HepG2 (cell line): ENCODE data around the gene CHPF. TPM values are rescaled to one million over a fixed set of nuclear protein-coding genes. Genes with fewer than 3 reads are reported as not detected.

Experiments
- ARNTL ChIP-seq: sonication (generic); formaldehyde crosslinking; IDR thresholded peaks from 2 replicates; pipeline ENCODE4 v1.4.0; 2020; ENCODE audit warnings: mild to moderate bottlenecking, missing genetic modification reagents
- ATF4 ChIP-seq, 2 experiments: fragments of 450-650 bp in 1 of 2; sonication (generic) in 1 of 2; formaldehyde crosslinking; IDR thresholded peaks; 2 replicates each; pipeline versions ENCODE4 v1.5.0 to v1.8.0; 2020 to 2022; ENCODE audit warnings: mild to moderate bottlenecking in 1 of 2, missing genetic modification reagents in 1 of 2
- ETS1 ChIP-seq: sonication (generic); formaldehyde crosslinking; IDR thresholded peaks from 2 replicates; pipeline ENCODE4 v1.4.0; 2020; ENCODE audit warnings: missing genetic modification reagents
- FOXP1 ChIP-seq, 2 experiments: fragments of 450-650 bp in 1 of 2; IDR thresholded peaks; 2 replicates each; pipeline ENCODE4 v1.6.1; 2017 to 2018; ENCODE audit warnings: antibody characterized with exemption in 1 of 2
- GATAD1 ChIP-seq: IDR thresholded peaks from 2 replicates; pipeline ENCODE4 v1.6.1; 2016; ENCODE audit warnings: missing genetic modification reagents, missing compliant biosample characterization
- JUN ChIP-seq: sonication (generic); formaldehyde crosslinking; IDR thresholded peaks from 2 replicates; pipeline ENCODE4 v1.4.0; 2020; ENCODE audit warnings: mild to moderate bottlenecking, missing genetic modification reagents
- NFE2L2 ChIP-seq: fragments of 150-350 bp; IDR thresholded peaks from 2 replicates; pipeline ENCODE4 v1.6.1; 2014; ENCODE audit warnings: low read length
- PCBP1 ChIP-seq: fragments of 200-400 bp; formaldehyde crosslinking; IDR thresholded peaks from 2 replicates; pipeline ENCODE4 v1.6.1; 2017; ENCODE audit warnings: mild to moderate bottlenecking, low read depth, low read length, borderline replicate concordance
- YEATS4 ChIP-seq: sonication (generic); formaldehyde crosslinking; IDR thresholded peaks from 2 replicates; pipeline ENCODE4 v1.4.0; 2020; ENCODE audit warnings: missing genetic modification reagents, borderline replicate concordance
- ZBTB40 ChIP-seq, 2 experiments: fragments of 450-650 bp in 1 of 2; sonication (generic) in 1 of 2; formaldehyde crosslinking in 1 of 2; IDR thresholded peaks; 2 replicates each; pipeline versions ENCODE4 v1.6.1 to v1.8.0; 2016 to 2022; ENCODE audit warnings: antibody characterized with exemption in 1 of 2, mild to moderate bottlenecking in 1 of 2, missing genetic modification reagents in 1 of 2
- ZKSCAN5 ChIP-seq: sonication (generic); formaldehyde crosslinking; IDR thresholded peaks from 2 replicates; pipeline ENCODE4 v1.5.1; 2020; ENCODE audit warnings: mild to moderate bottlenecking, missing genetic modification reagents
- ZNF143 ChIP-seq: sonication (generic); formaldehyde crosslinking; IDR thresholded peaks from 2 replicates; pipeline ENCODE4 v1.4.0; 2020; ENCODE audit warnings: missing genetic modification reagents
- ZNF207 ChIP-seq: fragments of 450-650 bp; IDR thresholded peaks from 2 replicates; pipeline ENCODE4 v1.6.1; 2016; ENCODE audit warnings: antibody characterized with exemption, borderline replicate concordance
- ZNF263 ChIP-seq: sonication (generic); formaldehyde crosslinking; IDR thresholded peaks from 2 replicates; pipeline ENCODE4 v1.4.0; 2020; ENCODE audit warnings: missing genetic modification reagents
- ZNF558 ChIP-seq: sonication (generic); formaldehyde crosslinking; IDR thresholded peaks from 2 replicates; pipeline ENCODE4 v1.9.0; 2022; ENCODE audit warnings: mild to moderate bottlenecking, missing genetic modification reagents, borderline replicate concordance
- ZNF563 ChIP-seq: sonication (generic); formaldehyde crosslinking; IDR thresholded peaks from 2 replicates; pipeline ENCODE4 v1.8.0; 2022; ENCODE audit warnings: mild to moderate bottlenecking, moderate library complexity, missing genetic modification reagents
- ZNF567 ChIP-seq: sonication (generic); formaldehyde crosslinking; IDR thresholded peaks from 2 replicates; pipeline ENCODE4 v1.8.1; 2023; ENCODE audit warnings: mild to moderate bottlenecking, missing genetic modification reagents, borderline replicate concordance
- ZNF75D ChIP-seq: sonication (generic); formaldehyde crosslinking; IDR thresholded peaks from 2 replicates; pipeline ENCODE4 v1.8.1; 2023; ENCODE audit warnings: missing genetic modification reagents, mild to moderate bottlenecking, borderline replicate concordance
- ZNF772 ChIP-seq: sonication (generic); formaldehyde crosslinking; IDR thresholded peaks from 2 replicates; pipeline ENCODE4 v1.5.0; 2020; ENCODE audit warnings: mild to moderate bottlenecking, missing genetic modification reagents
- polyA plus RNA-seq, 8 experiments: library from polyadenylated mRNA; depleted of rRNA in 3 of 8; stranded (reverse) in 7 of 8; unstranded in 1 of 8; fragments of >200 nt; fragmentation: Illumina TruSeq in 4 of 8; extraction: Trizol in 4 of 8; gene quantifications; 2 replicates each; pipeline versions ENCODE4 v1.2.1 to v1.2.3, GENCODE V29; 2011 to 2016; ENCODE audit warnings: low read depth in 4 of 8, missing spikeins in 1 of 8, mixed read lengths in 1 of 8; ENCODE audit not compliant: insufficient read depth in 1 of 8
- total RNA-seq, 5 experiments: library from RNA; depleted of rRNA; stranded (reverse); fragments of >200 nt; fragmentation: Illumina TruSeq; extraction: Trizol; gene quantifications; 2 replicates each; pipeline ENCODE4 v1.2.3, GENCODE V29; 2016; ENCODE audit warnings: low read depth in 1 of 5

The CHPF gene
- total and polyA plus RNA-seq, 2 of the 13 experiments (the other 11 are each of a cell fraction or from before 2014, with no cell fraction given), result 79.6 to 111 TPM

GRCh38 chr2:219570194-219570923 is 26.8 kb upstream of the CHPF start (continued):
- TF ChIP-seq ZBTB40 (IDR thresholded peaks at IDR 0.05), result no peak
- TF ChIP-seq ZBTB40 (CRISPR knock-in tag; IDR thresholded peaks at IDR 0.05), result 0 out of 2 replicates have a peak, but pooled peaks have one; percentile 12
- no peak for TF ChIP-seq ETS1 (CRISPR knock-in tag)
- TF ChIP-seq YEATS4 (CRISPR knock-in tag), result peak; percentile 55; the same call in 1 of the 2 replicates
- TF ChIP-seq ZNF558, result no peak; the same call in 1 of the 2 replicates
- TF ChIP-seq ZNF567, result no peak
- TF ChIP-seq ZNF563, result no peak
- TF ChIP-seq ARNTL (CRISPR knock-in tag), result no peak
- TF ChIP-seq ZNF75D, result no peak
- no peak for TF ChIP-seq ZNF207
- TF ChIP-seq ZNF263 (CRISPR knock-in tag), result 0 out of 2 replicates have a peak, but pooled peaks have one; percentile 7
- no peak for TF ChIP-seq ZKSCAN5
- TF ChIP-seq ZNF143 (CRISPR knock-in tag), result no peak
- TF ChIP-seq JUN (CRISPR knock-in tag), result no peak
- no peak for TF ChIP-seq ATF4 (CRISPR knock-in tag; IDR thresholded peaks at IDR 0.05)
- TF ChIP-seq NFE2L2, result no peak
- peak; percentile 14; the same call in 1 of the 2 replicates for TF ChIP-seq ZNF772 (CRISPR knock-in tag)
- TF ChIP-seq GATAD1 (CRISPR knock-in tag), result no peak
- no peak for TF ChIP-seq PCBP1
- TF ChIP-seq FOXP1 (IDR thresholded peaks at IDR 0.05), result no peak
- TF ChIP-seq FOXP1 (CRISPR knock-in tag; IDR thresholded peaks at IDR 0.05), result no peak
